Effector memory CD4-positive, alpha-beta T cell (primary cell): ENCODE data around the gene ADD3.

Experiments used
- DNase-seq, 3 donors: peaks; one replicate each; pipeline ENCODE4 v3.0.0-alpha.2; 2020
- H3K27ac ChIP-seq: 2 replicates; pipeline ENCODE4 v1.7.0; 2013; ENCODE audit warnings: mild to moderate bottlenecking, low read length, moderate library complexity; ENCODE audit not compliant: insufficient read depth, poor library complexity, severe bottlenecking
- H3K27me3 ChIP-seq: replicated peaks from 2 replicates; pipeline ENCODE4 v1.7.0; 2013; ENCODE audit warnings: mild to moderate bottlenecking, low read length; ENCODE audit not compliant: insufficient read depth, control insufficient read depth, poor library complexity, severe bottlenecking
- H3K36me3 ChIP-seq: 2 replicates; pipeline ENCODE4 v1.7.0; 2013; ENCODE audit warnings: mild to moderate bottlenecking, low read length, moderate library complexity; ENCODE audit not compliant: control insufficient read depth, insufficient read depth
- H3K4me1 ChIP-seq: 2 replicates; pipeline ENCODE4 v1.7.0; 2013; ENCODE audit warnings: low read length, mild to moderate bottlenecking; ENCODE audit not compliant: control insufficient read depth, insufficient read depth, poor library complexity, severe bottlenecking
- H3K4me3 ChIP-seq: 2 replicates; pipeline ENCODE4 v1.7.0; 2013; ENCODE audit warnings: low read length, low read depth, mild to moderate bottlenecking; ENCODE audit not compliant: insufficient read depth, poor library complexity, severe bottlenecking
- H3K9me3 ChIP-seq: 2 replicates; pipeline ENCODE4 v1.7.0; 2013; ENCODE audit warnings: mild to moderate bottlenecking, low read length, moderate library complexity; ENCODE audit not compliant: control insufficient read depth

The ADD3 gene

DNA sequence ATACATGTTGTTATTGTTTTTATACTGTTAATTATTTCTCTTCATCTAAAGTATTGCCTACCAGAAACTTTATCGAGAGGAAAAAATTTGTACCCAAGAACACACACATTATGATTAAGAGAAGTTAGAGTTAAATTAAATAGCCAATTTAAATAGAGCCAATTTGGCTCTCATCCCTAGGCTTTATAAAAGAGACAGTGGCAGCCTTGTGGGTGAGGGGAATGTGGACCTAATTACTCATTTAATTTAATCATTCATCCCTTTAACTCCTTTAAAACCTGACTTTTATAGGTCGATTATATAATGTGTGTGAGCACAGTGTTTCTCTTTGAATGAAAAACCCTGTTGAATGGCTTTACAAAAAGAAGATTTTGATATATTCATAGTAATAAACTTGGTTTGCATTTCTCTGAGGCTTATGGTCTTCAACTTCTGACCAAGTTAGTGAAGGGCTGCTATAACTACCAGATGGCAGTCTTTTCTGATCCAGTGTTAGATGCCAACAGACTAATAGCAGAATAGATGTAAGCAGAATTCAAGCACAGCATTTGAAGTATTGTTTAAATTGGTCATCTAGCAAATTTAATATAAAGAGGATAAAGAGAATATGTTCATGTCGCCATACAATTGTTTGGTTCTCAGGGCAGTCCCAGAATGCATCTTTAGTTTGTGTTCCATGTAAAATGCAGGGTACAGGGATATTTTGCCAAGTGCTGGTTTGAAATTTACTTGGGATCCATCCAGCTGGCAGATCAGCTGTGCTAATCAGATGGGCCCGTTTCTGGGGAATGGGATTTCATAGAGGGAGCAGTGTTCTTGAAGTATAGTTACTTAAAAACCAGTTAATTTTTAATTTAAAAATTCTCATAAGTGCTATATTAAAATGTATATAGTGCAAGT, 25.3 kb downstream of the ADD3 start:
- Histone ChIP-seq H3K4me3 (no peak overlapping the region), H3K4me1 (peaks cover 13% of the 10 kb centered on the region)
- no peak for DNase-seq

DNA sequence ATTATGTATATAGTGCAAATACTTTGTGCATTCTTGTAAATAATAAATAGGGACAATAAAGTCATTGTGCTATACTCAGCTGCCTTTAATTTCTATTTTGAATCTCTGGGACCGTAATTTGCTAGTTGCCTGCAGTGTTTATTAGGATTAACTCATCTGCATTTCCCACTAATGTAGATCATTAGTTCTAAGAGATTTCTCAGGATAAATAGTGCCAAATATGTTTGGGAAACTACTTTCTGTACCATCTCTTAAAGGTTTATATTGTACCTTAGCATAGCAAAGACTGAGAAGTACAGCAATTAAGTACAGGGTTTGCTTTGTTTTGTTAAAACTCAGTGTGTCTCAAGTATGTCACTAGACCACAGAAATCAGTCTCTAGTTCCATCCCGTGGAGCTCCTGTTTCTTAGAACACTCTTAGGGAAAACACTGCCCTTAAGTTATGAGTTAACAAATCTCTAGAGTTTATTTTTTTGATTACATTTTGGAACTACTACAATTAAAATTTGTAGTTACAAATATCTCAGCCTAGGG, 26.0 kb downstream of the ADD3 start:
- no peak for DNase-seq
- no peaks in the 10 kb centered on the region for H3K27me3 ChIP-seq
- H3K9me3 ChIP-seq = no peaks in the 10 kb centered on the region
- H3K27ac ChIP-seq = no peak overlapping the region
- no peak overlapping the region for H3K4me3 ChIP-seq
- H3K4me1 ChIP-seq = peaks cover 13% of the 10 kb centered on the region
- H3K36me3 ChIP-seq = no peaks in the 10 kb centered on the region

More for the DNA sequence above, 25.3 kb downstream of the ADD3 start:
- Histone ChIP-seq H3K27ac (no peak overlapping the region), H3K27me3 (no peaks in the 10 kb centered on the region), H3K36me3 (no peaks in the 10 kb centered on the region), H3K9me3 (no peaks in the 10 kb centered on the region)

DNA sequence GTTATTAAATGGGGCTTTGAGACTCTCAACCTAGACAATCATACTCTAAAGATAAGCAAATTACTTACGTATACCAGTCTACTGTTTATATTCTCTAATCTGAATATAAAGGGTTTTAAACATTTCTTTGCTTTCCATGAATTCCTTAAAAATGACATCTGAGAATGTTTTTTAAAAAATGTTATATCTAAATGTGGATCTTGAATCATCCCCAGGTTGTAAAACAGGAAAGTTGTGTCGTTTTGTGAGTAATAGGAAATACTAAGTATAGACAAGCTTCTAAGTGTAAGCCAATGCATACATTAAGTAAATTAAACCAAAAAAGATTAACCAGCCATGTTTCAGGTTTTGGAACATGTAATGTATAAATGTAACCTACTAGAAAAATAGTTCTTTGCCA, 26.8 kb downstream of the ADD3 start:
- Histone ChIP-seq H3K9me3 (no peaks in the 10 kb centered on the region), H3K4me1 (peaks cover 13% of the 10 kb centered on the region), H3K27ac (no peak overlapping the region), H3K27me3 (no peaks in the 10 kb centered on the region), H3K4me3 (no peak overlapping the region), H3K36me3 (no peaks in the 10 kb centered on the region)
- DNase-seq = no peak

- peaks cover 13% of the 10 kb centered on the region for H3K4me1 ChIP-seq
- H3K27ac ChIP-seq = no peak overlapping the region
These were observed 27.5 kb downstream of the ADD3 start for GRCh38 chr10:110035070-110035921.

DNA sequence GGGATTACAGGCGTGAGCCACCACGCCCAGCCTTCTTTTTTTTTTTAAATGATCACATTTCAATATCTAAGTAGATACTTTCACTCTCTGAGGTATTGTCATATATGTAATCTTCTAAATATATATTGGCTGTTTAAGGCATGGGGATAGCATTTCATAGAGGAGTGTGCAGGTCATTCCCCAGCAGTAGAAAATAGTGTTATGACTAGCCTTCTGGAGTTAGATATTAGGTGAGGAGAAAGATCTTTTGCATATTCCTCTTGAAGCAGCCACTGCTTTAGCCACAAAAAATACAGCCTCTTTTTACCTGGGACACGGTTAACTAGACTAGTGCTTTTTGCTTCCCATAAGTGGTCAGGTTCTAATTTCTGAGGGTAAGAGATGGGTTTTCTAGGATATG, 28.9 kb downstream of the ADD3 start:
- DNase-seq = no peak
- no peaks in the 10 kb centered on the region for H3K36me3 ChIP-seq
- H3K4me3 ChIP-seq = no peak overlapping the region
- peaks cover 9% of the 10 kb centered on the region for H3K4me1 ChIP-seq
- H3K27ac ChIP-seq = no peak overlapping the region
- H3K27me3 ChIP-seq = no peaks in the 10 kb centered on the region
- H3K9me3 ChIP-seq = no peaks in the 10 kb centered on the region

More at GRCh38 chr10:110035070-110035921, 27.5 kb downstream of the ADD3 start:
- no peak for DNase-seq
- Histone ChIP-seq H3K4me3 (no peak overlapping the region), H3K36me3 (no peaks in the 10 kb centered on the region), H3K9me3 (no peaks in the 10 kb centered on the region), H3K27me3 (no peaks in the 10 kb centered on the region)

DNA sequence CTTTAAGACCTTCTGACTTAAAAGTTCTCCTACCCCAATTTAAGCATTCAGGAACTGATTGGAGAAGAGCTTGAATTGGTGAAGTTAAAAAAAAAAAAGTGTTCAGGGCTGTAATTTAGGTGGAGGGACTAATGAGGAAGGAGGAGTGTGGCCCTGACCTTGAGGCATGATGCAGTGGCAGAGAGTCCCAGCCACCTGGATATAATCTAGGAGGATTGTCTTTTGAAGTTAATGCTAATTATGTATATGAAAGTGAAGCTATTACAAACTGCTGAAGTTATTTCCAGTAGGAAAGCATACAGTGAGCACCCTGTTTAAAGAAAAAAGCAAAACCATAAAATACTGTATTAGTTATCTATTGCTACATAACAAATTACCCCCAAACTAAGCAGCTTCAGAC, 31.5 kb downstream of the ADD3 start:
- peaks cover 9% of the 10 kb centered on the region for H3K4me1 ChIP-seq
- H3K4me3 ChIP-seq = no peak overlapping the region

GRCh38 chr10:110040108-110040507, 32.3 kb downstream of the ADD3 start:
- DNase-seq = no peak
- Histone ChIP-seq H3K27me3 (no peaks in the 10 kb centered on the region), H3K27ac (no peak overlapping the region), H3K36me3 (no peaks in the 10 kb centered on the region), H3K9me3 (no peaks in the 10 kb centered on the region), H3K4me3 (no peak overlapping the region), H3K4me1 (peaks cover 3% of the 10 kb centered on the region)

More for the DNA sequence above, 31.5 kb downstream of the ADD3 start:
- Histone ChIP-seq H3K36me3 (no peaks in the 10 kb centered on the region), H3K27me3 (no peaks in the 10 kb centered on the region), H3K27ac (no peak overlapping the region), H3K9me3 (no peaks in the 10 kb centered on the region)
- no peak for DNase-seq

DNA sequence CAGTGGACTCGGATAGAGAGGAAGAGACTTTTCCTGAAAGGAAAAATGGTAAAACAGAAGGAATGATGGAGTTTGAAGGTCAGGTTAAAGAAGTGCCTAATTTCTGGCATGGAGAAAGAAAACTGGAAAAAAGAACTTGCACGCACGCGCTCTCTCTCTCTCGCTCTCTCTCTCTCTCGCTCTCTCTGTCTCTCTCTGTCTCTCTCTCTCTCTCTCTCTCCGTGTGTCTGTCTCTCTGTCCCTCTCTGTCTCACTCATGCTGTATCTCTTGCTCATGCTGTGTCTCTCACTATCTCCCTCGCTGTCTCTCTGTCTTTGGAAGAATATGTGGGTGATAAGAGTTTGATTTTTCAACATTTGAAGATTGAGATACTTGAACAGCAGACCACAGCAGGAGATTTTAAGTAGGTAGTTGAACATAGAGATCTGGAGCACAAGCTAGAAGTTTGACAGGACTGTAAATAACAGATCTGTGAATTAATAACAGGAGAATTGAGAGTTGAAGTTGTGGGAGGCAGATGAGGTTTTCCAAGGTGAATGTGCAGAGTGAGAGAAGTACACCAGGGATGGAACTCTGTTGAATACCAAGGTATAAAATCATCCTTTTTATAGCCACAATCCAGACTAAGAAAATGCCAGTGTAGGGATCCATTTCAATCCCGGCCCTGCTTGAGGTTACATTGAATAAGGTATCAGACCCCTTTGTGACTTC, 33.1 kb downstream of the ADD3 start:
- Histone ChIP-seq H3K27me3 (no peaks in the 10 kb centered on the region), H3K9me3 (no peaks in the 10 kb centered on the region), H3K27ac (no peak overlapping the region), H3K4me1 (no peaks in the 10 kb centered on the region), H3K36me3 (no peaks in the 10 kb centered on the region), H3K4me3 (no peak overlapping the region)
- no peak for DNase-seq

DNA sequence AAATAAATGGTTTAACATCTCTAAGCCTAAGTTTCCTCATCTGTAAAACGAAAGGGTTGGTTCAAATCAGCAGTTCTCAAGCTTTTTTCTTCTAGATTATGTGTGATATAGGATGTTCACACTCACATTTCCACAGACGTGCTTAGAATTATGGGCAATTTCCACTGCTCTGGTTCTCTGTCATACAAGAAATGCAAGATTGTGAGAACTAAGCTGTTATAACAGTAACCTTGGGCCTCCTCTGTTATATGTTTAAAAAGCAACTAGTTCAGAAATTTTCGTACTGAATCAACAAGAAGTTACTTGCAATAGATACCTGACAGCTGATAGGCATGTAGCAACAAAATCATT, 33.7 kb downstream of the ADD3 start:
- no peaks in the 10 kb centered on the region for H3K4me1 ChIP-seq

More for the DNA sequence above, 33.7 kb downstream of the ADD3 start:
- Histone ChIP-seq H3K9me3 (no peaks in the 10 kb centered on the region), H3K4me3 (no peak overlapping the region), H3K27me3 (no peaks in the 10 kb centered on the region), H3K36me3 (no peaks in the 10 kb centered on the region), H3K27ac (no peak overlapping the region)
- DNase-seq = no peak
